ENCODE results near the gene PRR18. TPM values are rescaled to one million over a fixed set of nuclear protein-coding genes. Genes with fewer than 3 reads are reported as not detected.

The PRR18 gene
- total RNA-seq, 2 donors from 2014 or later = not detected

- Histone ChIP-seq H3K4me3 (no peak overlapping the region), H3K27me3 (no peaks in the 10 kb centered on the region)
- DNase-seq (ENCODE audit: low spot score) = no peak
Observed at GRCh38 chr6:166284640-166285039, 23.6 kb downstream of the PRR18 start.

GRCh38 chr6:166282394-166283032 lies 25.7 kb downstream of the PRR18 start:
- Histone ChIP-seq H3K27ac (no peak overlapping the region), H3K4me3 (no peak overlapping the region), H3K4me1 (no peaks in the 10 kb centered on the region), H3K9me3 (no peaks in the 10 kb centered on the region), H3K36me3 (no peaks in the 10 kb centered on the region), H3K27me3 (no peaks in the 10 kb centered on the region)
- no peak for TF ChIP-seq CTCF (IDR thresholded peaks at IDR 0.05)
- no peak for DNase-seq (ENCODE audit: low spot score)

More at GRCh38 chr6:166284640-166285039, 23.6 kb downstream of the PRR18 start:
- H3K9me3 ChIP-seq = no peaks in the 10 kb centered on the region
- no peak overlapping the region for H3K27ac ChIP-seq
- H3K4me1 ChIP-seq = no peaks in the 10 kb centered on the region
- TF ChIP-seq CTCF (IDR thresholded peaks at IDR 0.05) = no peak
- H3K36me3 ChIP-seq = no peaks in the 10 kb centered on the region

- TF ChIP-seq CTCF (IDR thresholded peaks at IDR 0.05) = no peak
- Histone ChIP-seq H3K4me1 (no peaks in the 10 kb centered on the region), H3K27ac (no peak overlapping the region), H3K9me3 (no peaks in the 10 kb centered on the region), H3K4me3 (no peak overlapping the region), H3K27me3 (no peaks in the 10 kb centered on the region), H3K36me3 (no peaks in the 10 kb centered on the region)
- no peak for DNase-seq (ENCODE audit: low spot score)
Observed at GRCh38 chr6:166281104-166281503, 27.1 kb downstream of the PRR18 start.

GRCh38 chr6:166279393-166279679 lies 28.9 kb downstream of the PRR18 start:
- no peak overlapping the region for H3K27ac ChIP-seq
- no peak for DNase-seq (ENCODE audit: low spot score)
- H3K4me3 ChIP-seq = no peak overlapping the region
- H3K27me3 ChIP-seq = no peaks in the 10 kb centered on the region
- H3K9me3 ChIP-seq = no peaks in the 10 kb centered on the region
- no peaks in the 10 kb centered on the region for H3K36me3 ChIP-seq
- no peaks in the 10 kb centered on the region for H3K4me1 ChIP-seq
- no peak for TF ChIP-seq CTCF (IDR thresholded peaks at IDR 0.05)

GRCh38 chr6:166278579-166279392 lies 29.4 kb downstream of the PRR18 start:
- H3K27me3 ChIP-seq = no peaks in the 10 kb centered on the region
- no peak overlapping the region for H3K27ac ChIP-seq
- no peaks in the 10 kb centered on the region for H3K4me1 ChIP-seq
- TF ChIP-seq CTCF (IDR thresholded peaks at IDR 0.05) = no peak
- H3K4me3 ChIP-seq = no peak overlapping the region
- DNase-seq (ENCODE audit: low spot score) = no peak
- H3K36me3 ChIP-seq = no peaks in the 10 kb centered on the region
- no peaks in the 10 kb centered on the region for H3K9me3 ChIP-seq

Measured in right atrium auricular region (tissue), 2 donors.